Naive thymus-derived CD8-positive, alpha-beta T cell (primary cell): ENCODE measurements around the gene PGC. TPM values are rescaled to one million over a fixed set of nuclear protein-coding genes. Genes with fewer than 3 reads are reported as not detected.

Experiments used
- ATAC-seq, 2 donors: fragments of 150-1000 bp; cut with Tn5 transposase in 1 of 2; sonication (Bioruptor Pico), chemical (Tn5 transposase) in 1 of 2; 1 replicate in 1 of 2; 2 replicates in 1 of 2; pipeline ENCODE4 v1.10.0; 2021; ENCODE audit warnings: mild to moderate bottlenecking in 2 of 2, moderate library complexity in 2 of 2
- POLR2A ChIA-PET: fragments of 350-600 bp; sonication (Branson Sonifier 250); formaldehyde crosslinking; loops from one replicate; lab custom pipeline; 2021; ENCODE audit warnings: antibody characterized with exemption; lab: Charles Lee
- DNase-seq, 10 donors: peaks; one replicate each; pipeline versions ENCODE4 v3.0.0 to v3.0.0-alpha.2; 2020 to 2022
- H3K27ac Mint-ChIP-seq, 10 donors: one replicate each; pipeline ENCODE4 v1.8.0; 2020 to 2022; ENCODE audit warnings: mild to moderate bottlenecking in 10 of 10, mixed read lengths in 10 of 10, moderate library complexity in 4 of 10, inconsistent platforms in 1 of 10
- H3K27me3 Mint-ChIP-seq, 5 donors: one replicate each; pipeline ENCODE4 v1.8.0; 2021 to 2022; ENCODE audit warnings: mixed read lengths in 5 of 5
- H3K36me3 Mint-ChIP-seq, 3 donors: one replicate each; pipeline ENCODE4 v1.8.0; 2020 to 2022; ENCODE audit warnings: mixed read lengths in 3 of 3, mild to moderate bottlenecking in 2 of 3, inconsistent platforms in 1 of 3
- H3K4me1 Mint-ChIP-seq, 4 donors: one replicate each; pipeline ENCODE4 v1.8.0; 2021 to 2022; ENCODE audit warnings: mixed read lengths in 4 of 4
- H3K4me3 Mint-ChIP-seq, 10 donors: one replicate each; pipeline ENCODE4 v1.8.0; 2020 to 2022; ENCODE audit warnings: mild to moderate bottlenecking in 10 of 10, mixed read lengths in 10 of 10, moderate library complexity in 6 of 10, inconsistent platforms in 1 of 10
- H3K9me3 Mint-ChIP-seq, 9 donors: one replicate each; pipeline ENCODE4 v1.8.0; 2020 to 2022; ENCODE audit warnings: mixed read lengths in 9 of 9, mild to moderate bottlenecking in 3 of 9, inconsistent platforms in 1 of 9, moderate library complexity in 1 of 9
- polyA plus RNA-seq, 3 donors: library from polyadenylated mRNA; unstranded; fragments of 300-500 nt; fragmentation: Illumina TruSeq; gene quantifications; one replicate each; pipeline ENCODE4 v1.2.3, GENCODE V29; 2021
- total RNA-seq, 8 experiments: library from RNA in 2 of 8; stranded (reverse) in 2 of 8; gene quantifications; one replicate each; pipeline ENCODE4 v1.2.3 and lab custom pipeline; 2021 to 2026

PGC gene
- total and polyA plus RNA-seq, 5 experiments from 2014 or later, result not detected

GRCh38 chr6:41694815-41695526 lies 52.2 kb downstream of the PGC start:
- no peak overlapping the region for H3K4me3 Mint-ChIP-seq
- peak overlapping the region in 1 of 10 donors; percentile 10 for H3K27ac Mint-ChIP-seq
- no peaks in the 10 kb centered on the region for H3K27me3 Mint-ChIP-seq
- ATAC-seq, result no peak
- peaks cover 0 to 20% (median 2%) of the 10 kb centered on the region in 4 donors for H3K4me1 Mint-ChIP-seq
- peaks cover 0 to 6% (median 0%) of the 10 kb centered on the region in 3 donors for H3K36me3 Mint-ChIP-seq
- no peaks in the 10 kb centered on the region for H3K9me3 Mint-ChIP-seq
- POLR2A ChIA-PET, result no interaction called here
- no peak for DNase-seq

- DNase-seq, result no peak
- H3K27ac Mint-ChIP-seq, result peak overlapping the region in 1 of 10 donors; percentile 34
- H3K9me3 Mint-ChIP-seq, result no peaks in the 10 kb centered on the region
- H3K4me1 Mint-ChIP-seq, result peaks cover 0 to 12% (median 3%) of the 10 kb centered on the region in 4 donors
- H3K4me3 Mint-ChIP-seq, result no peak overlapping the region
- H3K27me3 Mint-ChIP-seq, result no peaks in the 10 kb centered on the region
- H3K36me3 Mint-ChIP-seq, result peaks cover 0 to 6% (median 0%) of the 10 kb centered on the region in 3 donors
- POLR2A ChIA-PET, result no interaction called here
- ATAC-seq, result no peak
These were observed 53.6 kb downstream of the PGC start for GRCh38 chr6:41693281-41694240.

GRCh38 chr6:41692730-41693129 lies 54.5 kb downstream of the PGC start:
- no peak for DNase-seq
- Mint-ChIP-seq H3K36me3 (peaks cover 0 to 10% (median 0%) of the 10 kb centered on the region in 3 donors), H3K9me3 (no peaks in the 10 kb centered on the region), H3K4me1 (peaks cover 0 to 11% (median 3%) of the 10 kb centered on the region in 4 donors), H3K27ac (no peak overlapping the region), H3K27me3 (no peaks in the 10 kb centered on the region), H3K4me3 (peak overlapping the region in 1 of 10 donors; percentile 54)
- POLR2A ChIA-PET, result no interaction called here
- ATAC-seq, result no peak

GRCh38 chr6:41692080-41692675 lies 55.0 kb downstream of the PGC start:
- Mint-ChIP-seq H3K36me3 (peaks cover 0 to 10% (median 0%) of the 10 kb centered on the region in 3 donors), H3K27me3 (no peaks in the 10 kb centered on the region), H3K4me3 (no peak overlapping the region), H3K27ac (no peak overlapping the region), H3K9me3 (no peaks in the 10 kb centered on the region), H3K4me1 (peaks cover 0 to 8% (median 3%) of the 10 kb centered on the region in 4 donors)
- POLR2A ChIA-PET, result no interaction called here
- DNase-seq (no peak), ATAC-seq (no peak)

- ATAC-seq, result no peak
- POLR2A ChIA-PET, result no interaction called here
- Mint-ChIP-seq H3K4me3 (no peak overlapping the region), H3K27me3 (no peaks in the 10 kb centered on the region), H3K9me3 (no peaks in the 10 kb centered on the region), H3K27ac (peak overlapping the region in 2 of 10 donors; percentile 28 to 33), H3K36me3 (peaks cover 0 to 11% (median 0%) of the 10 kb centered on the region in 3 donors), H3K4me1 (peaks cover 0 to 8% (median 3%) of the 10 kb centered on the region in 4 donors)
- no peak for DNase-seq
These were observed 55.6 kb downstream of the PGC start for GRCh38 chr6:41691426-41692079.

DNA sequence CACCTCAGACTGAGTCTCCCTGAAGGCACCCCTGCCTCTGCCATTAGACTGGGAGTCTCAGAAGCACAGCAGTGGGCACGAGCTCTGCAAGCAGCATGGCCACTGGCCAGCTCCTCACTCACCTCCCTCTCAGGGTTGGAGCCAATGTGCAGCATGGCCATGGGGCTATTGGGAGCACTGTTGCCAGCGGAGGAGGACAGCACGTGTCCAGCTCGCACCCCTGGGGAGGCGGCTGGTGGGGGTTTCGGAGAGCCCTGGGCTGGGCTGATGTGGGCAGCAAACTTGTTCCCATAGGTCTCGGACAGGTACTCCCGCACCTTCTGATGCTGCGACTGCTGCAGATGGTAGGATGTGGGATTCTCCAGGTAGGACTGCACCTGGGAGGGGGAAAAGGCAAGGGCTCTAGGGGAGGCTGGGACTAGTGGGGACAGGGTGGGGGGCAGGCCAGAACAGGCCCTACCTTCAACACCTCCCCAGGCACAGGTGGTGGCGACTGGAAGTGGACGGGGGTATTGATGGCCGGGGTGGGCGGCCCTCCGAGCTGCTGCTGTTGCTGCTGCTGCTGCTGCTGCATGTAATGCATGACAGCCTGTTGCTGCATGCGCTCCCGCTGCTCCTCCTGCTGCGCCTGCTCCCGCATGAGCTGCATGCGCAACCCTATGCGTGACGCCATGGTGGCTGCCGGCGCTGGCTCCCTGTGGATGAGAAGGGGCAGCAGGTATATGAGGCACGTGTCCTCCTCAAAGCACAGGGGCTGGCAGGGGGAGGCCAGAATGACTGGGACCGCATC lies 56.5 kb downstream of the PGC start:
- Mint-ChIP-seq H3K4me3 (no peak overlapping the region), H3K4me1 (peaks cover 0 to 8% (median 3%) of the 10 kb centered on the region in 4 donors), H3K36me3 (peaks cover 0 to 14% (median 0%) of the 10 kb centered on the region in 3 donors), H3K27me3 (no peaks in the 10 kb centered on the region), H3K27ac (peak overlapping the region in 1 of 10 donors; percentile 33), H3K9me3 (no peaks in the 10 kb centered on the region)
- no peak for DNase-seq
- no peak for ATAC-seq
- POLR2A ChIA-PET, result no interaction called here

DNA sequence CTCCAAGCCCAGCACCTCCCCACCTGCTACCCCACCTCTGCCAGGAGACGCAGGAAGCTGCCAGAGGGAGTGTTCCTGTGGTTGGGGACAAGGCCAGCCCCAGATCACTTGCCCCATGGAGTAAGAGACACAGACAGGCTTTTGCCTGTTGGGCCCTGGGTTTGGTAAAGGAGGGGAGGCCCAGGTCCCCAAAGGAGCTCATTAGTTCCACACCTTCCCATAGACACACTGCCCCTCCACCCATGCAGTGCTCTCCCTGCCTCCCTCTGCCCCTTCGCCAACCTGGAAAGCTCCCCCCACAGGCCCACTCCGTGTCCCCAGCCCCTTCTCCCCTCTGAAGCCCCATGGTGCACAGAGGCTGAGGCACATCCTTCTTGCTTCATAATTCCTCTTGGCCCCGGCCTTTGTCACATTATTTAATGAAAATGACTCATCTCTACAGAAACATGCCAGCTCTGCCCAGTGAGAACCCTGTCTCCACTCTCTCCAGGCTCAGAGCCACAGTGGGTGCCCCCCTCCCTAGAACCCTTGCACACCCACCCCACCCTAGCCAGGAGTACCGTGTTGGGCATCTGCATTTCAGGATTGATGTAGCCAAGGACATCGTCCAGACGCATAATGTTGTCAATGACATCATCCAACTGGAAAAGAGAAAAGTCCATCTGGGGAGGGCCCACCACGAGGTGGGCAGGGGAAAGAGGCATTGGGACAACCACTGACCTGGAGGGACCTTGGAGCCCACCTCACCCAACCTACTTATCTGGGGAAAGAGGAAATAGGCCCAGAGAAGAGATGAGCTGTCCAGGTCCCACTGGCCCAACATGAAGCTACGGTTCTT lies 57.8 kb downstream of the PGC start:
- Mint-ChIP-seq H3K27ac (peak overlapping the region in 2 of 10 donors; percentile 33 to 75), H3K4me3 (no peak overlapping the region), H3K36me3 (peaks cover 0 to 16% (median 0%) of the 10 kb centered on the region in 3 donors), H3K27me3 (no peaks in the 10 kb centered on the region), H3K9me3 (no peaks in the 10 kb centered on the region), H3K4me1 (peaks cover 0 to 3% (median 2%) of the 10 kb centered on the region in 4 donors)
- no peak for DNase-seq
- no peak for ATAC-seq
- POLR2A ChIA-PET, result interaction anchor here (1.3 kb wide), 1 partner anchor 44 kb away, joined by 4 read pairs; no protein-coding TSS in a partner anchor

DNA sequence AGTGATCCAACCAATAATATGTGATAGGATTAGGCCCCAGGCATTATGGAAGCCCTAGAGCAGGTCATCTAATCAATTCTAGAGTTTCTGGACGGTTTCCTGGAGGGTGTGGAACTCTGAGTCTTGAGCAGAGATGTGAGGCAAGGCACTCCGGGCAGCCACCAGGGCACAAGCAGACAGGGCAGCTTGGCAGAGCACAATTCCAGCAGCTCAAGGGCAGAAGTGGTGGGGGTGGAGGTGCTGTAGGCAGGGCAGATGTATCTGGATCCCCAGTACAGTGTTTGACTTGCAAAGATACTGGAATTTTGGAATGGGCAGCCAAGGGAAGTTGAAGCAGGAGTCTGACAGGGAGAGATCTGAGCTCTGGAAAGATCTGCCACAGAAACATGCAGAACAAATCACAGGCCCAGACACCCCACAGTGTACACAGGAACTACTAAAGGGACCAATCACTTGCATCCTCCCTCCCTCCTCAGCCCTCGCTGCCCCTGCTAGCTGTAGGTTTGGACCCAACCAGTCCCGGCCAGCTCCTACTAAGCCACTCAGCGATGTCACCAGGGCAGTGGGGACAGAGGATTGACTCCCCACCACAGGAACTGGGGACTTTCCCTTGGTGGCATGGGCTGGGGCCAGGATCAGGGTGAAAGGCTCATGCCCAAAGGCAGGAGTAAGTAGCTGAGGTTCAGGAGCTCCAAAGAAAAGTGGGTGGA lies 58.8 kb downstream of the PGC start:
- Mint-ChIP-seq H3K4me1 (peaks cover 5 to 7% (median 6%) of the 10 kb centered on the region in 4 donors), H3K9me3 (no peaks in the 10 kb centered on the region), H3K36me3 (peaks cover 0 to 16% (median 0%) of the 10 kb centered on the region in 3 donors), H3K27me3 (no peaks in the 10 kb centered on the region), H3K4me3 (no peak overlapping the region), H3K27ac (peak overlapping the region in 1 of 10 donors; percentile 54)
- DNase-seq (no peak), ATAC-seq (no peak)
- POLR2A ChIA-PET, result interaction anchor here (1.3 kb wide), 1 partner anchor 45 kb away, joined by 4 read pairs; no protein-coding TSS in a partner anchor

DNA sequence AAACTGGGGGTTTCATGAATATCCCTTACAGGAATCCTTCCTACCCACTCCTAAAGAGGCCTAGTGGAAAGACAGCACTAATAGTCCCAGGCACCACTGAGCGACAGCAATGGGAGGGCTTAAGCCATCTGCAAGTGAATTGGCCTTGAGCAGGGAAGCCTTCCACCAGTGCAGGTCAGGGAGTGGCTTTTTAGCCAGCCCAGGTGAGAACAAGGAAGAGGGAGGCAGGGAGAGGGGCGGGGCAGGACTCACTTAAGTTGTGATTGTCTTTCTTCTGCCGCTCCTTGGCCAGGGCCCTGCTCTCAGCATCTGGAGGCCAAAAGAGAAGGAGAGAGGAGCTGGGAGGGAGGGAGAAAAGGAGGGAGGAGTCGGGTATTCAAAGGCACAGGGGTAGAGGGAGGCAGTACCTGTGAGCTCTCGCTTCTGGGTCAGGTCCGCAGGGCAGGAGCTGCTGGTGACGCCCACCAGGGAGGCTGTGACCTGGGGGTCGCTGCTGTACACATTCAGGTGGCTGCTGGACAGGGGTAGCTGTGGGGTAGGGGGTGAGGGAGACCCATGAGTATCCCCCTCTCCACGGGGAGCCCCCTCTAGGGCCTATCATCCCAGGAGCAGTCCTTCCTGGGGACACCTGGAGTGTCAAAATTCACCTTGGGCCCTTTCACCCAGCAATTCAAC lies 59.6 kb downstream of the PGC start:
- Mint-ChIP-seq H3K4me1 (peaks cover 7 to 13% (median 10%) of the 10 kb centered on the region in 4 donors), H3K4me3 (no peak overlapping the region), H3K27ac (peak overlapping the region in 1 of 10 donors; percentile 54), H3K27me3 (no peaks in the 10 kb centered on the region), H3K9me3 (no peaks in the 10 kb centered on the region), H3K36me3 (peaks cover 0 to 16% (median 0%) of the 10 kb centered on the region in 3 donors)
- ATAC-seq (no peak), DNase-seq (no peak)
- POLR2A ChIA-PET, result interaction anchor here (1.3 kb wide), 1 partner anchor 46 kb away, joined by 4 read pairs; no protein-coding TSS in a partner anchor
